H1 (cell line): ENCODE data around the gene ARMH2.

ENCODE experiments used
- CHD1 ChIP-seq: IDR thresholded peaks from 2 replicates; pipeline ENCODE4 v1.6.1; 2012; ENCODE audit warnings: low read depth, low read length, improper control_type of control experiment
- CREB1 ChIP-seq: IDR thresholded peaks from 2 replicates; pipeline ENCODE4 v1.6.1; 2012; ENCODE audit warnings: inconsistent platforms
- CTCF ChIP-seq, 3 experiments: IDR thresholded peaks; 1 replicate in 2 of 3; 2 replicates in 1 of 3; pipeline versions ENCODE4 v1.5.1 to v1.6.1; 2011; ENCODE audit warnings: low read length in 3 of 3, mild to moderate bottlenecking in 3 of 3, inconsistent platforms in 2 of 3, low read depth in 1 of 3, moderate library complexity in 1 of 3; ENCODE audit not compliant: insufficient read depth in 1 of 3; ENCODE audit errors: control extremely low read depth in 1 of 3
- GABPA ChIP-seq: IDR thresholded peaks from 2 replicates; pipeline ENCODE4 v1.6.1; 2011; ENCODE audit warnings: mild to moderate bottlenecking, low read length, moderate library complexity, borderline replicate concordance; ENCODE audit not compliant: insufficient read depth
- TAF1 ChIP-seq: IDR thresholded peaks from 2 replicates; pipeline ENCODE4 v1.6.1; 2011; ENCODE audit warnings: mild to moderate bottlenecking, low read depth, low read length

- TF ChIP-seq CTCF (IDR thresholded peaks at IDR 0.05; ENCODE audit: control extremely low read depth in 1 of 3, insufficient read depth in 1 of 3, low read depth in 1 of 3, low read length in 3 of 3) (no peak), CHD1 (no peak), TAF1 (no peak), GABPA (no peak), CREB1 (no peak)
Measured at GRCh38 chr6:24838081-24838480, 39.4 kb upstream of the ARMH2 start.
